Keratinocyte (primary cell): ENCODE data around the gene RETSAT. TPM values are rescaled to one million over a fixed set of nuclear protein-coding genes. Genes with fewer than 3 reads are reported as not detected.

Experiments used
- DNase-seq: peaks from one replicate; pipeline ENCODE4 v3.0.0-alpha.2; 2011; ENCODE audit warnings: low read depth, missing footprints, low spot score
- FAIRE-seq: peaks from 2 replicates; lab custom pipeline; 2011; peaks lifted over from hg19 to GRCh38; lab: Jason Lieb, UNC
- H2AFZ ChIP-seq: 2 replicates; pipeline ENCODE4 v1.6.0; 2012; ENCODE audit warnings: low read length, control low read depth, inconsistent platforms; ENCODE audit not compliant: control insufficient read depth
- H3K27ac ChIP-seq: 2 replicates; pipeline ENCODE4 v1.5.1; 2011; ENCODE audit warnings: low read length; ENCODE audit not compliant: control insufficient read depth, insufficient read depth
- H3K27me3 ChIP-seq: 3 replicates; pipeline ENCODE4 v1.6.0; 2011; ENCODE audit warnings: low read length; ENCODE audit not compliant: control insufficient read depth, insufficient read depth; ENCODE audit errors: extremely low read depth
- H3K36me3 ChIP-seq, 2 experiments: 2 replicates in 1 of 2; 3 replicates in 1 of 2; pipeline ENCODE4 v1.5.1; 2011; ENCODE audit warnings: low read length in 2 of 2, mild to moderate bottlenecking in 1 of 2; ENCODE audit not compliant: control insufficient read depth in 2 of 2, insufficient read depth in 2 of 2; ENCODE audit errors: extremely low read depth in 1 of 2
- H3K4me1 ChIP-seq: 3 replicates; pipeline ENCODE4 v1.5.1; 2011; ENCODE audit warnings: low read length; ENCODE audit not compliant: control insufficient read depth, insufficient read depth; ENCODE audit errors: extremely low read depth
- H3K4me2 ChIP-seq: 3 replicates; pipeline ENCODE4 v1.6.0; 2011; ENCODE audit warnings: low read depth, low read length; ENCODE audit not compliant: control insufficient read depth, insufficient read depth; ENCODE audit errors: extremely low read depth
- H3K4me3 ChIP-seq, 3 experiments: fragments of 200-600 bp in 1 of 3; sonication (generic) in 1 of 3; 2 replicates in 2 of 3; 3 replicates in 1 of 3; pipeline ENCODE4 v1.5.1; 2011 to 2016; ENCODE audit warnings: low read length in 3 of 3, mild to moderate bottlenecking in 3 of 3, control low read depth in 2 of 3, inconsistent platforms in 1 of 3, low read depth in 1 of 3, mixed read lengths in 1 of 3, mixed run types in 1 of 3, moderate library complexity in 1 of 3; ENCODE audit not compliant: control insufficient read depth in 2 of 3, insufficient read depth in 2 of 3; ENCODE audit errors: extremely low read depth in 1 of 3
- H3K79me2 ChIP-seq: 2 replicates; pipeline ENCODE4 v1.6.0; 2012; ENCODE audit warnings: low read length; ENCODE audit not compliant: control insufficient read depth, insufficient read depth
- H3K9ac ChIP-seq: 3 replicates; pipeline ENCODE4 v1.6.0; 2011; ENCODE audit warnings: low read length; ENCODE audit not compliant: control insufficient read depth, insufficient read depth; ENCODE audit errors: extremely low read depth
- H3K9me1 ChIP-seq: 3 replicates; pipeline ENCODE4 v1.6.0; 2011; ENCODE audit warnings: low read length; ENCODE audit not compliant: control insufficient read depth, insufficient read depth; ENCODE audit errors: extremely low read depth
- H3K9me3 ChIP-seq: 2 replicates; pipeline ENCODE4 v1.5.1; 2012; ENCODE audit warnings: low read depth, low read length; ENCODE audit not compliant: control insufficient read depth
- H4K20me1 ChIP-seq: 3 replicates; pipeline ENCODE4 v1.6.0; 2011; ENCODE audit warnings: low read length; ENCODE audit not compliant: control insufficient read depth, insufficient read depth; ENCODE audit errors: extremely low read depth
- CTCF ChIP-seq, 3 experiments: IDR thresholded peaks in 1 of 3; conservative IDR thresholded peaks in 1 of 3; optimal IDR thresholded peaks in 1 of 3; 2 replicates in 2 of 3; 3 replicates in 1 of 3; pipeline versions ENCODE3 to v1.5.1; 2011; ENCODE audit warnings: low read length in 3 of 3, mild to moderate bottlenecking in 3 of 3, moderate library complexity in 2 of 3, control low read depth in 1 of 3, inconsistent platforms in 1 of 3; ENCODE audit not compliant: insufficient read depth in 2 of 3; ENCODE audit errors: extremely low read depth in 1 of 3
- EZH2 ChIP-seq: IDR thresholded peaks from one replicate; pipeline ENCODE4 v1.6.1; 2012; ENCODE audit warnings: inconsistent platforms, mild to moderate bottlenecking, low read length, moderate library complexity
- dilution Hi-C: fragments of 300-500 bp; cut with MboI; formaldehyde crosslinking; loops from one replicate; pipeline ENCODE4 v1.7.0; 2020; ENCODE audit warnings: low sequenced_read_pairs; ENCODE audit not compliant: extremely low pct_ligation_motif_present
- polyA plus RNA-seq, 5 experiments: library from polyadenylated mRNA; depleted of rRNA in 3 of 5; stranded (reverse) in 3 of 5; stranded (forward) in 1 of 5; unstranded in 1 of 5; fragments of >200 nt; gene quantifications; 1 replicate in 1 of 5; 2 replicates in 3 of 5; 3 replicates in 1 of 5; pipeline versions ENCODE4 v1.2.1 to v1.2.3, GENCODE V29; 2011 to 2012; ENCODE audit warnings: missing spikeins in 2 of 5, low read depth in 1 of 5, low replicate concordance in 1 of 5

The RETSAT gene
- polyA plus RNA-seq, 1 donor (not counting 4 experiments of a cell fraction or from before 2014, with no cell fraction given), result 74.0 TPM

GRCh38 chr2:85323351-85323987, 30.9 kb downstream of the RETSAT start:
- dilution Hi-C loops, result no loop called here

GRCh38 chr2:85319796-85320195, 34.5 kb downstream of the RETSAT start:
- DNase-seq (no peak), FAIRE-seq (no peak)
- Histone ChIP-seq H3K4me3 (no peak overlapping the region), H3K4me1 (peaks cover under 1% of the 10 kb centered on the region), H3K9me1 (peaks cover 4% of the 10 kb centered on the region), H3K27me3 (no peaks in the 10 kb centered on the region), H4K20me1 (peaks cover 3% of the 10 kb centered on the region), H2AFZ (no peak overlapping the region), H3K4me2 (no peak overlapping the region), H3K79me2 (peaks cover 30% of the 10 kb centered on the region), H3K27ac (no peak overlapping the region), H3K9ac (no peak overlapping the region), H3K36me3 (peaks cover 37 to 41% of the 10 kb centered on the region in 2 experiments), H3K9me3 (no peaks in the 10 kb centered on the region)
- dilution Hi-C loops, result loop anchor here (10.0 kb wide), 1 partner anchor 45 kb away; no protein-coding TSS in a partner anchor
- TF ChIP-seq EZH2 (no peak), CTCF (optimal IDR thresholded peaks at IDR 0.05 in 1 of 3, IDR thresholded peaks at IDR 0.05 in 1 of 3, conservative IDR thresholded peaks at IDR 0.05 in 1 of 3; ENCODE audit: extremely low read depth in 1 of 3, insufficient read depth in 2 of 3, low read length in 3 of 3) (no peak)

More at GRCh38 chr2:85323351-85323987, 30.9 kb downstream of the RETSAT start:
- peaks cover 18% of the 10 kb centered on the region for H3K4me1 ChIP-seq
- H2AFZ ChIP-seq, result no peak overlapping the region
- peaks cover 33 to 36% of the 10 kb centered on the region in 2 experiments for H3K36me3 ChIP-seq
- TF ChIP-seq EZH2 (no peak), CTCF (optimal IDR thresholded peaks at IDR 0.05 in 1 of 3, IDR thresholded peaks at IDR 0.05 in 1 of 3, conservative IDR thresholded peaks at IDR 0.05 in 1 of 3; ENCODE audit: extremely low read depth in 1 of 3, insufficient read depth in 2 of 3, low read length in 3 of 3) (no peak)
- H3K9ac ChIP-seq, result no peak overlapping the region
- no peaks in the 10 kb centered on the region for H3K9me3 ChIP-seq
- no peak overlapping the region for H3K4me2 ChIP-seq
- H3K27ac ChIP-seq, result no peak overlapping the region
- H3K9me1 ChIP-seq, result peaks cover 4% of the 10 kb centered on the region
- no peak overlapping the region for H3K4me3 ChIP-seq
- DNase-seq (no peak), FAIRE-seq (no peak)
- no peaks in the 10 kb centered on the region for H3K27me3 ChIP-seq
- H4K20me1 ChIP-seq, result peaks cover 12% of the 10 kb centered on the region
- peaks cover 58% of the 10 kb centered on the region for H3K79me2 ChIP-seq
